IPS-15b (cell line): ENCODE data around the gene PAM16.

ENCODE experiments used
- H3K27me3 ChIP-seq: one replicate; pipeline ENCODE4 v1.6.1; 2013; ENCODE audit warnings: low read length; ENCODE audit not compliant: control insufficient read depth, insufficient read depth
- H3K36me3 ChIP-seq: one replicate; pipeline ENCODE4 v1.6.1; 2013; ENCODE audit warnings: low read length; ENCODE audit not compliant: control insufficient read depth, insufficient read depth
- H3K4me1 ChIP-seq: one replicate; pipeline ENCODE4 v1.6.1; 2013; ENCODE audit warnings: mild to moderate bottlenecking, low read length; ENCODE audit not compliant: control insufficient read depth, insufficient read depth
- H3K4me3 ChIP-seq: one replicate; pipeline ENCODE4 v1.5.1; 2013; ENCODE audit warnings: low read depth, low read length
- H3K9ac ChIP-seq: one replicate; pipeline ENCODE4 v1.6.1; 2013; ENCODE audit warnings: low read depth, mild to moderate bottlenecking, low read length
- H3K9me3 ChIP-seq: one replicate; pipeline ENCODE4 v1.6.1; 2013; ENCODE audit warnings: mild to moderate bottlenecking, low read length; ENCODE audit not compliant: control insufficient read depth, insufficient read depth

The PAM16 gene

GRCh38 chr16:4381072-4381934 lies 30.2 kb upstream of the PAM16 start:
- Histone ChIP-seq H3K9me3 (no peaks in the 10 kb centered on the region), H3K9ac (no peak overlapping the region), H3K4me3 (no peak overlapping the region), H3K27me3 (no peaks in the 10 kb centered on the region), H3K4me1 (peaks cover 6% of the 10 kb centered on the region), H3K36me3 (peaks cover 24% of the 10 kb centered on the region)

- H3K4me1 ChIP-seq = peaks cover 6% of the 10 kb centered on the region
- no peak overlapping the region for H3K9ac ChIP-seq
- peaks cover 19% of the 10 kb centered on the region for H3K36me3 ChIP-seq
- H3K9me3 ChIP-seq = no peaks in the 10 kb centered on the region
- H3K27me3 ChIP-seq = no peaks in the 10 kb centered on the region
- no peak overlapping the region for H3K4me3 ChIP-seq
Observed at GRCh38 chr16:4380119-4381063, 29.3 kb upstream of the PAM16 start.

GRCh38 chr16:4378999-4379690 lies 28.0 kb upstream of the PAM16 start:
- H3K4me1 ChIP-seq = peaks cover 6% of the 10 kb centered on the region
- peaks cover 20% of the 10 kb centered on the region for H3K36me3 ChIP-seq
- H3K9ac ChIP-seq = peak overlapping the region; percentile 24

GRCh38 chr16:4378161-4378666 lies 27.1 kb upstream of the PAM16 start:
- peaks cover 15% of the 10 kb centered on the region for H3K36me3 ChIP-seq
- H3K9me3 ChIP-seq = no peaks in the 10 kb centered on the region
- H3K27me3 ChIP-seq = no peaks in the 10 kb centered on the region
- H3K4me3 ChIP-seq = no peak overlapping the region
- H3K4me1 ChIP-seq = peaks cover 12% of the 10 kb centered on the region
- H3K9ac ChIP-seq = peak overlapping the region; percentile 47

More at GRCh38 chr16:4378999-4379690, 28.0 kb upstream of the PAM16 start:
- Histone ChIP-seq H3K4me3 (no peak overlapping the region), H3K9me3 (no peaks in the 10 kb centered on the region), H3K27me3 (no peaks in the 10 kb centered on the region)

- peak overlapping the region; percentile 47 for H3K9ac ChIP-seq
- peaks cover 12% of the 10 kb centered on the region for H3K4me1 ChIP-seq
Observed at GRCh38 chr16:4377573-4378154, 26.5 kb upstream of the PAM16 start.

GRCh38 chr16:4376893-4377572 lies 25.9 kb upstream of the PAM16 start:
- H3K4me1 ChIP-seq = peaks cover 15% of the 10 kb centered on the region
- peaks cover 15% of the 10 kb centered on the region for H3K36me3 ChIP-seq
- no peaks in the 10 kb centered on the region for H3K27me3 ChIP-seq
- no peak overlapping the region for H3K9ac ChIP-seq
- no peaks in the 10 kb centered on the region for H3K9me3 ChIP-seq
- no peak overlapping the region for H3K4me3 ChIP-seq

More at GRCh38 chr16:4377573-4378154, 26.5 kb upstream of the PAM16 start:
- Histone ChIP-seq H3K36me3 (peaks cover 15% of the 10 kb centered on the region), H3K9me3 (no peaks in the 10 kb centered on the region), H3K4me3 (no peak overlapping the region), H3K27me3 (no peaks in the 10 kb centered on the region)

- Histone ChIP-seq H3K9me3 (no peaks in the 10 kb centered on the region), H3K4me1 (peaks cover 15% of the 10 kb centered on the region), H3K4me3 (no peak overlapping the region), H3K27me3 (no peaks in the 10 kb centered on the region), H3K36me3 (peaks cover 9% of the 10 kb centered on the region), H3K9ac (no peak overlapping the region)
Observed at GRCh38 chr16:4376126-4376892, 25.2 kb upstream of the PAM16 start.

GRCh38 chr16:4375717-4376116 lies 24.6 kb upstream of the PAM16 start:
- H3K4me1 ChIP-seq = peaks cover 15% of the 10 kb centered on the region
- no peaks in the 10 kb centered on the region for H3K27me3 ChIP-seq
- H3K9me3 ChIP-seq = no peaks in the 10 kb centered on the region
- peaks cover 5% of the 10 kb centered on the region for H3K36me3 ChIP-seq
- no peak overlapping the region for H3K4me3 ChIP-seq
- H3K9ac ChIP-seq = no peak overlapping the region

GRCh38 chr16:4373909-4374742 lies 23.0 kb upstream of the PAM16 start:
- peaks cover 15% of the 10 kb centered on the region for H3K4me1 ChIP-seq
- H3K36me3 ChIP-seq = peaks cover 3% of the 10 kb centered on the region
- H3K4me3 ChIP-seq = peak overlapping the region; percentile 18
- H3K27me3 ChIP-seq = no peaks in the 10 kb centered on the region
- no peaks in the 10 kb centered on the region for H3K9me3 ChIP-seq
- no peak overlapping the region for H3K9ac ChIP-seq
